Mononuclear cell (primary cell): Measurements from ENCODE around the gene TAS2R7. TPM values are rescaled to one million over a fixed set of nuclear protein-coding genes. Genes with fewer than 3 reads are reported as not detected.
"Not testable (repeated sequence)": the region's sequence is repeated elsewhere in the genome, so short reads cannot be mapped to it uniquely, and the experiment has no call there.

Experiments
- H3K27me3 ChIP-seq: 2 replicates; pipeline ENCODE4 v1.6.0; 2011; ENCODE audit warnings: low read length, control low read depth; ENCODE audit not compliant: insufficient read depth
- H3K4me1 ChIP-seq: 2 replicates; pipeline ENCODE4 v1.5.1; 2011; ENCODE audit warnings: mild to moderate bottlenecking, low read length, control low read depth; ENCODE audit not compliant: insufficient read depth
- H3K4me3 ChIP-seq: 2 replicates; pipeline ENCODE4 v1.5.1; 2011; ENCODE audit warnings: mild to moderate bottlenecking, low read length, moderate library complexity
- H3K9me3 ChIP-seq: 2 replicates; pipeline ENCODE4 v1.5.1; 2011; ENCODE audit warnings: low read depth, mild to moderate bottlenecking, control low read depth, low read length
- total RNA-seq: library from RNA; depleted of rRNA; stranded (reverse); fragments of >200 nt; gene quantifications from one replicate; pipeline ENCODE4 v1.2.3, GENCODE V29; 2012

TAS2R7 gene, protein sequence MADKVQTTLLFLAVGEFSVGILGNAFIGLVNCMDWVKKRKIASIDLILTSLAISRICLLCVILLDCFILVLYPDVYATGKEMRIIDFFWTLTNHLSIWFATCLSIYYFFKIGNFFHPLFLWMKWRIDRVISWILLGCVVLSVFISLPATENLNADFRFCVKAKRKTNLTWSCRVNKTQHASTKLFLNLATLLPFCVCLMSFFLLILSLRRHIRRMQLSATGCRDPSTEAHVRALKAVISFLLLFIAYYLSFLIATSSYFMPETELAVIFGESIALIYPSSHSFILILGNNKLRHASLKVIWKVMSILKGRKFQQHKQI
- total RNA-seq = not detected

DNA sequence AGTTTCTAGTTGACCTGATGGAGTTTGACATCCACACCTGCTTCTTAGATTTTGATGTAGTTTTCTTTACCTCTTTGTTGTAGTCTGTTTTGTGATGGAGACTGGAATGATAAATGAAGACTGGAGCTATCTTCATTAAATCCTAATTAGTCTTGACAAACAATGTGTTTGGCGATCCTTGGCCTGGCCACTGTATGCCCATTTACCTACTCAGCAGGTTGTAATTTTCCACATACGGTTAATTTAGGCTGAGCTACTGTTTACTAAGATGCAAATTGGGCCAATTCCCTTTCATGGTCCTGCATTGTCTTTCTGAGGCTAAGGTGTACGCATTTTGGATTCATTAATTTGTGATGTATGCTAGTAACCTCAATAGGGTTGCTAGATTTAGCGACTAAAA, at the start of gene TAS2R7:
TSS of gene TAS2R7 (minus strand) at position 41 of the 400 bp plus-strand sequence. CDS start 57 bp downstream, outside the sequence.
- Histone ChIP-seq H3K27me3 (peaks cover 7% of the 10 kb centered on the region), H3K4me1 (no peaks in the 10 kb centered on the region), H3K9me3 (no peaks in the 10 kb centered on the region), H3K4me3 (no peak within 1 kb of the TSS)

DNA sequence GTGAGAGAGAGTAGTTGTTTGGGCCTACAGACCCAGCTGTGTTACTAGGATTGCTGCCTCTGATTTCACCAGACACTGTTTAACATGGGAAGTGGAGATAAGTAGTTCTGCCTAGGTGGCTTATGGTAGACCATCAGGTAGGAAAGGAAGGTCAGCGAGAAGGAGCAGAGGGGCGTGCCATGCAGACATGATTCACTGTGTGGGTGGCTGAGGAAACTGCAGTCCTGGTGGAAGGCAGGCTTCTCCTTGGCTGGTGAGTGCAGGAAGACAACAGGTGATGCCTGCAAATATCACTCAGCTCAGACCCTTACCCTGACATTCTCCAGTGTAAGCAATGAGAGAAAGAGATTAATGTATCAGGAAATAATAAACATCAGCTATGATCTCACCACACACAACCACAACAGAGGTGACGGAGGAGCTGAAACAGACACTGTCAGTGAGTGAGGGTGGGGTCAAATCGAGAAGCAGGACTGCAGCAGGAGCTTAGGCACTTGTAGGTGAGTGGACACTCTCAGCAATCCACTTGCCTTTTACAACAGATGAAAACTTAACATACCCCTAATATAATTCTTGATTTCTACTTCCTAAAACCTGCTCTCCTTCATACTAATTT, 48.9 kb upstream of the TAS2R7 start:
- no peaks in the 10 kb centered on the region for H3K27me3 ChIP-seq
- H3K4me1 ChIP-seq = no peaks in the 10 kb centered on the region
- H3K4me3 ChIP-seq = no peak overlapping the region
- no peaks in the 10 kb centered on the region for H3K9me3 ChIP-seq

DNA sequence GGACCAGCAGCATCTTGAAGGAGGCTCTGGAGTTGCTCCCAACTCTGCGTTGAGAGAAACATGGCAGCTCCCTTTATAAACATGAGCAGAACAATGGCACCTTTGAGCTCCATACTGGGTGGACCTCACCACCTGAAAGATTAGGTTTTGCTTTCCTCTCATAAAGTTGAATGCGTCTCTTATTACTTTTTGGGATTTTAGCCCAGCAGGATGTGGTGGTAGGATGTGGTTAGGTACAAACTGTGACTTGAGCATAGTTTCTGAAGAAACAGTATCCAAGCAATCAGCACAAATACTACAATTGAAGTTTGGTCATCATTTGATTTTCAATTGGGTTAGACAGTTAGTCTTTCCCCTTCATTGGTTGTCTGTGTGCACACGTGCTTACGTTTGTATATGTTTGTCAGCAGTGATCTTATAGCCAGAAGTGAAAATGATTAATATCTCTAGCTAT, 47.0 kb upstream of the TAS2R7 start, which contains the start of gene PRR4:
TSS of gene PRR4 (minus strand) at position 51 of the 454 bp plus-strand sequence. CDS start at position 13, 38 bp downstream.
- Histone ChIP-seq H3K9me3 (no peaks in the 10 kb centered on the region), H3K4me1 (no peaks in the 10 kb centered on the region), H3K4me3 (no peak within 1 kb of the TSS), H3K27me3 (no peaks in the 10 kb centered on the region)

DNA sequence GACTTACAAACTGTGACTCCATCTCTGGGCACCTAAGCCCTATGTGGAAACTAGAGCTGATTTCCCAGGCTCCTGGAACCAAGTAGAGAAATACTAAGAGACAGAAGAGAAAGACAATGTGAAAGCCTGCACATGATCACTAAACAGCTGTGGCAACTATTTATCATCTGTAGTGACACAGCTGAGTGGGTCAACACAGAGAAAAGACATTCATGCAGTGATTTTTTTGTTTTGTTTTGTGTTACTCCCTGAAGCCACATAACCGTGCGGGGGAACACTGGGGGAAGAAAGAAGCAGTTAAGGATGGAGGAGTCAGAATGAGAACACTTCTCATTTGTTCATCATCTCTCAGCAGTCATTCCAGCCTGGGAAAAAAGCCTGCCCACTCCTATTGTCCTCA, 45.3 kb upstream of the TAS2R7 start:
- Histone ChIP-seq H3K9me3 (no peaks in the 10 kb centered on the region), H3K27me3 (no peaks in the 10 kb centered on the region), H3K4me3 (no peak overlapping the region), H3K4me1 (no peaks in the 10 kb centered on the region)

DNA sequence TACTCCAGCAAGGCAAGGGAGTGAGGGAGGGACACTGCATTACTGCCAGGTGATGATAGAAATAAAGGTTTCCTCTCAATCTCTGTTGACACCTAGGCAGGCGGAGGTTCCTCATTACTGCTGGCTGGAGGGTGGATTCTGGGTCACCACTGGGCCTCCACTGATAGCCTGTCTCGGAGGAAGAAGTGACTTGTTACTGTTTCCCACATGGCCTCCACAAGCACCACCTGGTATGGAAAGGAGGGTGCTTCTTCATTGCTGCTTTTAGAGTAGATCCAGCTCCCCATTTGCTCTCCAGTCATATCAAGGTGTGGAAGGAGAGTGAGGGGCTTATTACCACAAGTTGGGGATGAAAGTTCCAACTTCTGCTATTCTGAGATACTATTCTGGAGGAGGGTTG, 40.4 kb upstream of the TAS2R7 start:
- Histone ChIP-seq H3K27me3 (no peaks in the 10 kb centered on the region), H3K4me3 (no peak overlapping the region), H3K9me3 (no peaks in the 10 kb centered on the region), H3K4me1 (no peaks in the 10 kb centered on the region)

DNA sequence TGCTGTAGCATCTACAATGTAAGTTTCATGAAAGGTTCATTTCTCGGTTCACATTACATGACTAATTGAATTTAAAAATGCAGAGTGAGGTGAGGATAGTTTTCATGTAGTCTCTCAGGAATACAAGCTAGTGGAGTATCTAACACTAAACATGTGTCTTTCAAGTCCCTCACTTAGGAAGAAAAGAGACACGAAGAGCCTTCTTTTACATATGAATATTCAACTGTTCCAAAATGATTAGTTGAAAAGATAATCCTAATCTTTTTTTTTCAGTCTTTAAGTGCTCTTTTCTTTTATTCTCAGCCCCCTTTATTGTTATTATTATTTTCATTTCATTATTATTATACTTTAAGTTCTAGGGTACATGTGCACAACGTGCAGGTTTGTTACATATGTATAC, 36.0 kb upstream of the TAS2R7 start:
- Histone ChIP-seq H3K27me3 (no peaks in the 10 kb centered on the region), H3K4me1 (no peaks in the 10 kb centered on the region)

DNA sequence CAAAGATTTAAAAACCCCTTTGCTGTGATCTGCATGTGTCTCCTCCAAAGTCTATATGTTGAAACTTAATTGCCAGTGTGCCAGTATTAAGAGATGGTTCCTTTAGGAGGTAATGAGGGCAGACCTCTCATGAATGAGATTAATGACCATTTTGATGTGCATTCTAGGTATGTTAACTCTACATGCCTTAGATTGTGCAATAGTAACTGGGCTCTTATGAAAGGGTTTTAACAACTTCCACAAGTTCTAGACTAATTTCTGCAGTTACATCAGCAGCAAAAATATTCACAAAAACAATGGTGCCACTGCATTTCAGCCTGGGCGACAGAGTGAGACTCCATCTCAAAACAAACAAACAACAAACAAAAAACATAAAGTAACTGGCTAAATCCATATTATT, 27.6 kb upstream of the TAS2R7 start:
- Histone ChIP-seq H3K27me3 (no peaks in the 10 kb centered on the region), H3K4me3 (no peak overlapping the region), H3K4me1 (no peaks in the 10 kb centered on the region), H3K9me3 (no peaks in the 10 kb centered on the region)

More for the DNA sequence above, 36.0 kb upstream of the TAS2R7 start:
- Histone ChIP-seq H3K9me3 (no peaks in the 10 kb centered on the region), H3K4me3 (no peak overlapping the region)

DNA sequence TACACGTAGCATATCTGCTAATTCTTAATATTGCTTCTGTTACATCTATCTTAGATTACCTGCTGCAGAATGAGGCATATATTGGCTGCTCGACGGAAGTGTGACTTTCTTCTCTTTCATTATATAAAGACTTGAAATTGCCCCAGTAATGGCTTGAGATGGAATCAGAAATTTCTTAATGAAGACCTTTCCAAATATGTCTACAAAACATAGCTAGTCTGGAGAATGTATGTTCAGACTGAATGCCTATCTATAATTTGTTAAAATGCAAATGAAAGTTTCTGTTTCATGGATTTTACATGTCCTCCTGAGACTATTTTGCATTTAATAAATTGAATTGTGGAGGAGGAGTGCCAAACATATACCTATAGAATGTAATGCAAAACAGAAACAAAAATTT, 23.8 kb upstream of the TAS2R7 start, which contains the start of gene TAS2R10:
TSS of gene TAS2R10 (minus strand) at position 101 of the 400 bp plus-strand sequence. CDS start at position 12, 89 bp downstream.
- H3K4me3 ChIP-seq = no peak within 1 kb of the TSS
- H3K27me3 ChIP-seq = no peaks in the 10 kb centered on the region
- no peaks in the 10 kb centered on the region for H3K4me1 ChIP-seq
- H3K9me3 ChIP-seq = no peaks in the 10 kb centered on the region

DNA sequence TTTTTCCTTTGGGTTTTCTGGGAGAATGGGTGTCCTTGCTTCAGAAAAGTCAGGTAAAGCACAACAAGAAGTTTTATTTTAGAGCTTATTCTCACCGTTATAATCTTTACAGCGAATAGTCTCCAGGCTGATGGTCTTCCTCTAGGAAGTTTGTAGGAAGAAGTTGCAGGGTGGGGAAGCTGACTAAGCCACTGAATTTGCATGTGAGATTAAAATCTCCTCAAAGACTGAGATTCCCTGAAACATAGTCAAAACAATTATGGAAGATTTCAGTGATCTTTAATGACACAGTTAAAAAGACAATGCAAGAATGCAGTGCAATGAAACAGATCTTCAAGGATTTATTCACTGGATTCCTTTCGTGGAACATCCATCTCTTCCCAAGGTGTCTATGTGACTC, 22.5 kb upstream of the TAS2R7 start:
- no peak overlapping the region for H3K4me3 ChIP-seq
- no peaks in the 10 kb centered on the region for H3K4me1 ChIP-seq
- H3K9me3 ChIP-seq = no peaks in the 10 kb centered on the region
- no peaks in the 10 kb centered on the region for H3K27me3 ChIP-seq

DNA sequence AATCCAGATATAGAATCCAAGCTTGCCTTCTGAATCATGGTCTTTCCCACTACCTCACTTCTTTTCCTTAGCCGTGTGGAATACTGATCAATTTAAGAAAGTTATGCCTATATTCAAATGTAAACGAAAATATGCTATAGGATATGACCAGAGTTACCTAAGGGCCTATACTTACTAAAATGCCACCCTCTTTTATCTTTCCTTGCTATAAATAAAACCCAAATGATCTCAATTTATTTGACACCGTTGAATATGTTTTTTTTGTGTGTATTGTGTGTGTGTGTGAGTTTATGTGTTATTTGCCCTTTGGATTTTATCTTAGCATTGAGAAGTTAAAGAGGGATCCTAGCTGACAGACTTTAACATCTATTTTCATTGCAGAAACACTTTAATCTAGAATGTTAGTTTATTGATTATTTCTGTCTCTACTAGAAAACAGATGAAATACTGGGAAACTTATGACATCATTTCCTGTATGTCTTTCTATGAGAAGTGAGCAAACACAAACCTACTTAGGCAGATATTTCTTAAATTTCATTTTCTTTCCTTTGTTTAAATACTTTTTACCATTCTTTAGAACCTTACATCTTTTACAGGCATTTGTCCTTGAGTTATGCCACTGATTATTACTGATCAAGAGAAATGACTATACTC, 9.6 kb upstream of the TAS2R7 start:
- peaks cover 6% of the 10 kb centered on the region for H3K27me3 ChIP-seq
- H3K4me1 ChIP-seq = no peaks in the 10 kb centered on the region
- no peaks in the 10 kb centered on the region for H3K9me3 ChIP-seq
- no peak overlapping the region for H3K4me3 ChIP-seq

DNA sequence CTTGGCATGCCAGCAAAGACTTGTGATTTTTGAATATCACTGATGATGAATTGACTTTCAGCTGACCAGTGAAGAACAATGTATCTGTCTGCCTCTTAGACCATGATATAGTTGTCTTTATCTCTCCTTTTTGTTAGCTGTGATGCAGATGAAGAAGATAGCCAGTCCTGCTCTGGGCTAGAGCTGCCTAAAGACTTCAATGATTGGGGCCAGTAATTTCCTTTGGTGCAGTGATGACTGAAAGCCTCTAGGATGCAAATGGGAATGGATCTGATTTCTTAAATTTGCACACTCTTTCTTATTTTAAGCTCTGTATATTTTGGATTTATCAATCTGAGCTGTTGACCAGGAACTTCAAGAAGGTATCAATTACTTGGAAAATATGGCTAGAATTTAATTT, 7.6 kb upstream of the TAS2R7 start, which contains the start of gene TAS2R9:
TSS of gene TAS2R9 (minus strand) at position 101 of the 400 bp plus-strand sequence. CDS start at position 8, 93 bp downstream.
- H3K4me3 ChIP-seq = no peak within 1 kb of the TSS
- H3K9me3 ChIP-seq = no peaks in the 10 kb centered on the region
- H3K4me1 ChIP-seq = no peaks in the 10 kb centered on the region
- H3K27me3 ChIP-seq = peaks cover 7% of the 10 kb centered on the region

DNA sequence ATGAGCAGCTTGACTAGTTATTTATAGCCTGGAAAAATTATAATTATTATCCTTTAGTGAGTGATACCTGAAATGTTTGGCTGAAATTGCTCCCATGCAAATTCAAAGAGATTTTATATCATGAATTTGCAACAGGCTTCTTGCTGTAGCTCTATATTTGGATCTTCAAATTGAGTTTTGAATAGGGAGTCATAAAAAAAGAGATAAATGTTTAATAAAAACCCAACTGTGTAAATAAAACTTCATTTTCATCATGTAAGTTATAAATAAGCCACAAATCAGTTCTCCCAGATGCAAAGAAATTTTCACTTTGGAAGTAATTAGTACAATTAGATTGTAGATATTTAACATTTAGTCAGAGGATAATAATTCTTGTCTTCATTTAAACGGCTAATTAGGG, 4.8 kb upstream of the TAS2R7 start, which contains the start of gene TAS2R8:
TSS of gene TAS2R8 (minus strand) at position 101 of the 400 bp plus-strand sequence. CDS start 306 bp downstream, outside the sequence.
- H3K4me3 ChIP-seq = no peak within 1 kb of the TSS
- peaks cover 7% of the 10 kb centered on the region for H3K27me3 ChIP-seq

DNA sequence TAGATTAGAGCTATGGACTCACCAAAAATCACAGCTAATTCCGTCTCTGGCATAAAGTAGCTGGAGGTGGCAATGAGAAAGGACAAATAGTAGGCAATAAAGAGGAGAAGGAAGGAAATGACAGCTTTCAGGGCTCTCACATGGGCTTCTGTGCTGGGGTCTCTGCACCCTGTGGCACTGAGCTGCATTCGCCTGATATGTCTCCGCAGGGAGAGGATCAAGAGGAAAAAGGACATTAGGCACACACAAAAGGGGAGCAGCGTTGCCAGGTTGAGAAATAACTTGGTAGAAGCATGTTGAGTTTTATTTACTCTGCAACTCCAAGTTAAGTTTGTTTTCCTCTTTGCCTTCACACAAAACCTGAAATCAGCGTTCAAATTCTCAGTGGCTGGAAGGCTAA, 686 bp downstream of the TAS2R7 start:
- H3K27me3 ChIP-seq = peaks cover 3% of the 10 kb centered on the region
- no peak overlapping the region for H3K4me3 ChIP-seq
- H3K4me1 ChIP-seq = no peaks in the 10 kb centered on the region

More for the DNA sequence above, 4.8 kb upstream of the TAS2R7 start, which contains the start of gene TAS2R8:
- H3K9me3 ChIP-seq = no peaks in the 10 kb centered on the region
- no peaks in the 10 kb centered on the region for H3K4me1 ChIP-seq

DNA sequence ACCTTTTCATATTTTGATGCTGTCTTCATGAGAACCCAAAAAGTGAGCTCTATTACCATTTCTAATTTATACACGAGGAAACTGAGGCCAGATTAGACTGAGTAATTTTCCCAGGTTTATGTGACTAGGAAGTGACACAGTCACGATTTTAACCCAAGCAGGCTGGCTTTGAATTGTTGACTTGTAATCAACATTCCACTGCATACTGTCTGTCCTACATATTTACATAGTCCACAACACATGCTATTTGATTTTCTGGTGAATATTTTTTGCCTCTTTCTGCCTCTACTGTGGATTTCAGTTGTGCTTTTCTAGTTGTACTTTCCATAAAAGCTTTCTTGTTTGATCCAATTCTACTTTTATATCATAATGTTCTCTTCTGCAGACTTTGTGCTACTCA, 8.2 kb downstream of the TAS2R7 start:
- H3K4me1 ChIP-seq = no peaks in the 10 kb centered on the region
- H3K27me3 ChIP-seq = no peaks in the 10 kb centered on the region
- no peaks in the 10 kb centered on the region for H3K9me3 ChIP-seq
- H3K4me3 ChIP-seq = no peak overlapping the region

More for the DNA sequence above, 686 bp downstream of the TAS2R7 start:
- H3K9me3 ChIP-seq = no peaks in the 10 kb centered on the region

DNA sequence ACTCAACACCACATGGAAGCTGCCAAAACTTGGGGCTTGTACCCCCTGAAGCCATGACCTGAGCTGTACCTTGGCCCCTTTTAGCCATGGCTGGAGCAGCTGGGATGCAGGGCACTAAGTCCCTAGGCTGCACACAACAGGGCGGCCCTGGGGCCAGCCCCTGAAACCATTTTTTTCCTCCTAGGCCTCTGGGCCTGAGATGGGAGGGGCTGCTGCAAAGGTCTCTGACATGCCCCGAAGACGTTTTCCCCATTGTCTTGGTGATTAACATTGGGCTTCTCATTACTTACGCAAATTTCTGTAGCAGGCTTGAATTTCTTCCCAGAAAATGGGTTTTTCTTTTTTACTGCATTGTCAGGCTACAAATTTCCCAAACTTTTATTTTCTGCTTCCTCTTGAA, 10.7 kb downstream of the TAS2R7 start:
- H3K9me3 ChIP-seq, H3K27me3 ChIP-seq, H3K4me3 ChIP-seq, H3K4me1 ChIP-seq: not testable (repeated sequence)
